Loucy (cell line): Measurements from ENCODE around the gene OCSTAMP.

Experiments
- H2AFZ ChIP-seq: fragments of 200-600 bp; sonication (generic); 2 replicates; pipeline ENCODE4 v1.6.0; 2016; ENCODE audit warnings: antibody characterized with exemption, mild to moderate bottlenecking, low read length, moderate library complexity
- H3F3A ChIP-seq: fragments of 200-600 bp; 2 replicates; pipeline ENCODE4 v1.6.0; 2016; ENCODE audit warnings: antibody characterized with exemption, low read depth, mild to moderate bottlenecking
- H3K27me3 ChIP-seq: fragments of 200-600 bp; sonication (generic); 2 replicates; pipeline ENCODE4 v1.6.1; 2014; ENCODE audit warnings: low read length, mild to moderate bottlenecking; ENCODE audit not compliant: insufficient read depth, poor library complexity, severe bottlenecking
- H3K36me3 ChIP-seq: fragments of 200-600 bp; sonication (generic); 2 replicates; pipeline ENCODE4 v1.6.1; 2016; ENCODE audit warnings: low read length; ENCODE audit not compliant: insufficient read depth
- H3K4me1 ChIP-seq: fragments of 200-600 bp; sonication (generic); 2 replicates; pipeline ENCODE4 v1.5.1; 2014; ENCODE audit warnings: low read length, mild to moderate bottlenecking; ENCODE audit not compliant: insufficient read depth, poor library complexity, severe bottlenecking
- H3K4me2 ChIP-seq: fragments of 200-600 bp; sonication (generic); 2 replicates; pipeline ENCODE4 v1.6.0; 2014; ENCODE audit warnings: antibody characterized with exemption, low read length, low read depth, mild to moderate bottlenecking; ENCODE audit not compliant: poor library complexity, severe bottlenecking
- H3K4me3 ChIP-seq: fragments of 200-600 bp; sonication (generic); 2 replicates; pipeline ENCODE4 v1.5.1; 2014; ENCODE audit warnings: low read length, mild to moderate bottlenecking, mixed read lengths; ENCODE audit not compliant: poor library complexity, severe bottlenecking
- H3K79me2 ChIP-seq: fragments of 200-600 bp; sonication (generic); 2 replicates; pipeline ENCODE4 v1.6.1; 2014; ENCODE audit warnings: low read length; ENCODE audit not compliant: insufficient read depth
- H3K9ac ChIP-seq: fragments of 200-600 bp; sonication (generic); 2 replicates; pipeline ENCODE4 v1.6.0; 2014; ENCODE audit warnings: mild to moderate bottlenecking, low read depth, low read length, moderate library complexity; ENCODE audit not compliant: poor library complexity, severe bottlenecking
- H3K9me2 ChIP-seq: fragments of 200-600 bp; sonication (generic); replicated peaks from 2 replicates; pipeline ENCODE4 v1.6.1; 2016; ENCODE audit warnings: low read depth, low read length, mixed read lengths
- H3K9me3 ChIP-seq: fragments of 200-600 bp; sonication (generic); 2 replicates; pipeline ENCODE4 v1.6.1; 2014; ENCODE audit warnings: mild to moderate bottlenecking, antibody characterized with exemption, low read length, low read depth; ENCODE audit not compliant: insufficient read depth
- H4K20me1 ChIP-seq: fragments of 200-600 bp; sonication (generic); 2 replicates; pipeline ENCODE4 v1.6.0; 2014; ENCODE audit warnings: antibody characterized with exemption, low read length, mild to moderate bottlenecking; ENCODE audit not compliant: insufficient read depth, poor library complexity, severe bottlenecking
- CTCF ChIP-seq: fragments of 200-600 bp; sonication (generic); conservative IDR thresholded peaks from 2 replicates; pipeline ENCODE4 v1.5.1; 2014; ENCODE audit warnings: mild to moderate bottlenecking, antibody characterized with exemption, low read length
- EZH2phosphoT487 ChIP-seq: fragments of 200-600 bp; IDR thresholded peaks from 2 replicates; pipeline ENCODE4 v1.6.1; 2018; ENCODE audit warnings: antibody characterized with exemption, mild to moderate bottlenecking, moderate library complexity, borderline replicate concordance

OCSTAMP gene

GRCh38 chr20:46509523-46509922, 40.9 kb downstream of the OCSTAMP start:
- H3K4me3 ChIP-seq = no peak overlapping the region
- TF ChIP-seq EZH2phosphoT487 (no peak), CTCF (no peak)
- peaks cover 13% of the 10 kb centered on the region for H3K27me3 ChIP-seq
- no peaks in the 10 kb centered on the region for H3F3A ChIP-seq
- H3K79me2 ChIP-seq = no peaks in the 10 kb centered on the region
- no peaks in the 10 kb centered on the region for H3K36me3 ChIP-seq
- H4K20me1 ChIP-seq = no peaks in the 10 kb centered on the region
- no peak overlapping the region for H2AFZ ChIP-seq
- peak overlapping the region; percentile 38 for H3K4me2 ChIP-seq
- H3K9ac ChIP-seq = no peak overlapping the region
- no peaks in the 10 kb centered on the region for H3K9me2 ChIP-seq
- H3K9me3 ChIP-seq = no peaks in the 10 kb centered on the region
- H3K4me1 ChIP-seq = peaks cover 16% of the 10 kb centered on the region

DNA sequence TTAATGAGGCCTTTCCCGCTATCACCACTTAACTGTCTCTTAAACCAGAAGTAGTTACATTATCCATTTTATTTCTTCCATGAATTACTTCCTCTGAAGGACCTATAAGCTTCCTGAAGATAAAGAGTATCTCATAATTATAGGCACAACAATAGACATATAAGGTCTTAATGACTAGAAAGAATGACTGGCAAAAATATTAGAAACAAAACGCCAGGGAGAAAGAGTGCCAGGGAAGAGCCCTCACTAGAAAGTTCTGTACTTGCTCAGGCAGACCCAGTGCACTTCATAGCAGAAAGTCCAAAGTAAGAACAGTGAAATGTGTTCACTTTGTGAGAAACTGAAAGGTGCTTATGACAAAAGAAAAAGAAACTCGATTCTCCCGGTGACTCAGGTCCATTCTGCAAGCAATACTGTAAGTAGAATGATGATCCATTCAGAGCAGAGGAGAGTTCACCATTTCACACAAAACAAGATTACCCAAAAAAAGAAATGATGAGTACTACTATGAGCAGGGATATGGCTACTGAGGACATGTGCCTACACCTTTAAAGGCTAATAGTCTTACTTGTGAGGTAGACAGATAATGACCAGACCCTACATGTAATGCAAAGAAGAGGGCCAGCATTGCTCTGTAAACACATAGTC, 42.6 kb downstream of the OCSTAMP start:
- H3K36me3 ChIP-seq = no peaks in the 10 kb centered on the region
- H3K4me3 ChIP-seq = no peak overlapping the region
- no peaks in the 10 kb centered on the region for H3K9me3 ChIP-seq
- H3K4me1 ChIP-seq = peaks cover 16% of the 10 kb centered on the region
- H4K20me1 ChIP-seq = no peaks in the 10 kb centered on the region
- no peaks in the 10 kb centered on the region for H3K9me2 ChIP-seq
- TF ChIP-seq CTCF = no peak
- TF ChIP-seq EZH2phosphoT487 = no peak
- H3K27me3 ChIP-seq = peaks cover 15% of the 10 kb centered on the region
- H3K79me2 ChIP-seq = no peaks in the 10 kb centered on the region
- H3F3A ChIP-seq = no peaks in the 10 kb centered on the region
- no peak overlapping the region for H2AFZ ChIP-seq
- H3K9ac ChIP-seq = no peak overlapping the region
- H3K4me2 ChIP-seq = no peak overlapping the region

- no peaks in the 10 kb centered on the region for H3K9me2 ChIP-seq
- H3K36me3 ChIP-seq = no peaks in the 10 kb centered on the region
- peaks cover 16% of the 10 kb centered on the region for H3K4me1 ChIP-seq
- TF ChIP-seq CTCF = no peak
- TF ChIP-seq EZH2phosphoT487 = no peak
- H3K79me2 ChIP-seq = no peaks in the 10 kb centered on the region
- H3K9ac ChIP-seq = no peak overlapping the region
- no peak overlapping the region for H2AFZ ChIP-seq
- H3K9me3 ChIP-seq = peaks cover 23% of the 10 kb centered on the region; the same call in 1 of the 2 replicates
- H3K4me3 ChIP-seq = no peak overlapping the region
- no peak overlapping the region for H3K4me2 ChIP-seq
- H4K20me1 ChIP-seq = no peaks in the 10 kb centered on the region
- peaks cover 10% of the 10 kb centered on the region for H3K27me3 ChIP-seq
- no peaks in the 10 kb centered on the region for H3F3A ChIP-seq
Observed at GRCh38 chr20:46505506-46505905, 44.9 kb downstream of the OCSTAMP start.
